Neural progenitor cell (in vitro differentiated cells): Measurements from ENCODE around the gene PYROXD2. TPM values are rescaled to one million over a fixed set of nuclear protein-coding genes. Genes with fewer than 3 reads are reported as not detected.
A peak's percentile ranks its signal among the peaks of the same experiment; 100 is the strongest.

Source experiments
- DNase-seq: peaks from one replicate; pipeline ENCODE4 v3.0.0-alpha.2; 2016; ENCODE audit warnings: low spot score
- H2AFZ ChIP-seq: fragments of 200-600 bp; sonication (generic); replicated peaks from 2 replicates; pipeline ENCODE4 v1.6.1; 2016; ENCODE audit warnings: antibody characterized with exemption
- H3F3A ChIP-seq: fragments of 200-600 bp; sonication (generic); 2 replicates; pipeline ENCODE4 v1.6.1; 2016; ENCODE audit warnings: antibody characterized with exemption, low read depth
- H3K27ac ChIP-seq: fragments of 200-600 bp; sonication (generic); 2 replicates; pipeline ENCODE4 v1.5.1; 2016; ENCODE audit warnings: mild to moderate bottlenecking
- H3K27me3 ChIP-seq: fragments of 200-600 bp; sonication (generic); 2 replicates; pipeline ENCODE4 v1.6.1; 2016; ENCODE audit warnings: mild to moderate bottlenecking, moderate library complexity
- H3K36me3 ChIP-seq: fragments of 200-600 bp; sonication (generic); 2 replicates; pipeline ENCODE4 v1.5.1; 2016
- H3K4me1 ChIP-seq: fragments of 200-600 bp; sonication (generic); 2 replicates; pipeline ENCODE4 v1.6.1; 2016; ENCODE audit warnings: mixed run types
- H3K4me2 ChIP-seq: fragments of 200-600 bp; sonication (generic); 2 replicates; pipeline ENCODE4 v1.6.1; 2016
- H3K4me3 ChIP-seq: fragments of 200-600 bp; sonication (generic); 2 replicates; pipeline ENCODE4 v1.5.1; 2016
- H3K79me2 ChIP-seq: fragments of 200-600 bp; sonication (generic); 2 replicates; pipeline ENCODE4 v1.6.1; 2016; ENCODE audit warnings: low read depth
- H3K9ac ChIP-seq: fragments of 200-600 bp; sonication (generic); 2 replicates; pipeline ENCODE4 v1.6.1; 2016
- H3K9me3 ChIP-seq: fragments of 200-600 bp; sonication (generic); 2 replicates; pipeline ENCODE4 v1.5.1; 2016; ENCODE audit warnings: low read depth
- H4K20me1 ChIP-seq: fragments of 200-600 bp; sonication (generic); 2 replicates; pipeline ENCODE4 v1.6.1; 2016; ENCODE audit warnings: low read depth
- H3K27ac Mint-ChIP-seq: 3 replicates; pipeline ENCODE4 v1.8.0; 2021; ENCODE audit warnings: mixed read lengths
- H3K27me3 Mint-ChIP-seq: 2 replicates; pipeline ENCODE4 v1.8.0; 2022; ENCODE audit warnings: low read depth, mild to moderate bottlenecking, inconsistent platforms, moderate library complexity, mixed read lengths; ENCODE audit not compliant: insufficient read depth
- H3K36me3 Mint-ChIP-seq: 3 replicates; pipeline ENCODE4 v1.8.0; 2021; ENCODE audit warnings: mixed read lengths
- H3K4me1 Mint-ChIP-seq: 3 replicates; pipeline ENCODE4 v1.8.0; 2021; ENCODE audit warnings: mixed read lengths
- H3K4me3 Mint-ChIP-seq: 3 replicates; pipeline ENCODE4 v1.8.0; 2021; ENCODE audit warnings: mild to moderate bottlenecking, moderate library complexity, mixed read lengths
- H3K9me3 Mint-ChIP-seq: 3 replicates; pipeline ENCODE4 v1.8.0; 2020; ENCODE audit warnings: mixed read lengths
- CTCF ChIP-seq: fragments of 200-600 bp; sonication (generic); IDR thresholded peaks from 2 replicates; pipeline ENCODE4 v1.5.1; 2017; ENCODE audit warnings: antibody characterized with exemption, mild to moderate bottlenecking
- EZH2 ChIP-seq: fragments of 200-600 bp; sonication (generic); IDR thresholded peaks from 2 replicates; pipeline ENCODE4 v1.6.1; 2017; ENCODE audit warnings: antibody characterized with exemption, mild to moderate bottlenecking, moderate library complexity
- EZH2phosphoT487 ChIP-seq: fragments of 200-600 bp; sonication (generic); IDR thresholded peaks from 2 replicates; pipeline ENCODE4 v1.6.1; 2017; ENCODE audit warnings: antibody characterized with exemption
- microRNA counts: library from miRNA; unstranded; fragments of <30 nt; microRNA quantifications from one replicate; lab custom pipeline; 2016
- microRNA-seq: library from miRNA; unstranded; fragments of <30 nt; microRNA quantifications from one replicate; pipeline ENCODE4, GENCODE V29; 2016
- small RNA-seq: library from RNA; depleted of rRNA; stranded (forward); fragments of <200 nt; gene quantifications from one replicate; pipeline ENCODE3, GENCODE V24; 2015
- total RNA-seq: library from RNA; depleted of rRNA; stranded (reverse); fragments of >200 nt; gene quantifications from 2 replicates; pipeline ENCODE4 v1.2.3, GENCODE V29; 2015; ENCODE audit warnings: low replicate concordance

PYROXD2 gene
- total RNA-seq, 1 donor from 2014 or later, result 10.5 TPM

GRCh38 chr10:98338318-98338717, 76.7 kb downstream of the PYROXD2 start:
- H3K4me2 ChIP-seq, result no peak overlapping the region
- H3K27me3 Mint-ChIP-seq, result peaks cover 2% of the 10 kb centered on the region
- no peaks in the 10 kb centered on the region for H3K36me3 ChIP-seq
- no peaks in the 10 kb centered on the region for H3K9me3 ChIP-seq
- H3K4me3 Mint-ChIP-seq, result no peak overlapping the region
- H3K27ac ChIP-seq, result no peak overlapping the region
- no peak for TF ChIP-seq CTCF
- H3F3A ChIP-seq, result no peaks in the 10 kb centered on the region
- H3K4me1 Mint-ChIP-seq, result peaks cover 12% of the 10 kb centered on the region
- DNase-seq, result no peak
- H3K27me3 ChIP-seq, result no peaks in the 10 kb centered on the region
- no peak overlapping the region for H3K4me3 ChIP-seq
- H3K27ac Mint-ChIP-seq, result no peak overlapping the region
- no peaks in the 10 kb centered on the region for H4K20me1 ChIP-seq
- H3K9me3 Mint-ChIP-seq, result no peaks in the 10 kb centered on the region
- H3K79me2 ChIP-seq, result no peaks in the 10 kb centered on the region
- no peak overlapping the region for H2AFZ ChIP-seq
- no peak overlapping the region for H3K9ac ChIP-seq
- no peaks in the 10 kb centered on the region for H3K4me1 ChIP-seq
- no peaks in the 10 kb centered on the region for H3K36me3 Mint-ChIP-seq

- Histone ChIP-seq H3K4me1 (no peaks in the 10 kb centered on the region), H3K27ac (no peak overlapping the region), H3K27me3 (no peaks in the 10 kb centered on the region), H4K20me1 (no peaks in the 10 kb centered on the region), H3F3A (no peaks in the 10 kb centered on the region), H3K9ac (no peak overlapping the region), H3K4me3 (no peak overlapping the region), H3K4me2 (no peak overlapping the region), H2AFZ (no peak overlapping the region), H3K9me3 (no peaks in the 10 kb centered on the region), H3K79me2 (no peaks in the 10 kb centered on the region), H3K36me3 (no peaks in the 10 kb centered on the region)
- Mint-ChIP-seq H3K9me3 (no peaks in the 10 kb centered on the region), H3K4me3 (no peak overlapping the region), H3K4me1 (peaks cover 12% of the 10 kb centered on the region), H3K27ac (no peak overlapping the region), H3K27me3 (peaks cover 3% of the 10 kb centered on the region), H3K36me3 (no peaks in the 10 kb centered on the region)
- TF ChIP-seq EZH2phosphoT487 (no peak), CTCF (no peak), EZH2 (no peak)
- DNase-seq, result no peak
These were observed 77.5 kb downstream of the PYROXD2 start for GRCh38 chr10:98337484-98337883.

MicroRNAs within 50 kb of the gene (microRNA counts, 767-probe panel; counts per million panel counts)
- microRNA hsa-miR-1287 (lab: Ali Mortazavi, UCI), result 460 counts per million, percentile 90 among the panel's probes with 10 or more counts

Small RNA genes lying within 50 kb of the gene (microRNA-seq; reads per million reads assigned to microRNA genes)
- gene MIR1287 (14.3 reads per million, percentile 45 among the genes with 10 or more reads in this experiment), gene MIR4685 (0.73 reads per million)

Small RNA genes lying within 50 kb of the gene (small RNA-seq; reads per million reads assigned to genes)
- gene MIR4685, result not detected

Other genes starting within 250 kb of the PYROXD2 start
- 0.77 and 0.92 TPM in 2 replicates for gene LOXL4, start 147.0 kb downstream of the PYROXD2 start, total RNA-seq
- gene HPS1, start 31.8 kb upstream of the PYROXD2 start, total RNA-seq, result 16.0 and 32.0 TPM in 2 replicates